ENCODE data around the gene SLC39A10. TPM values are rescaled to one million over a fixed set of nuclear protein-coding genes. Genes with fewer than 3 reads are reported as not detected.

The SLC39A10 gene
- total and polyA plus RNA-seq, 10 of the 15 experiments (the other 5 are each of a cell fraction or from before 2014, with no cell fraction given), result 2.0 to 23.6 (median 7.9) TPM

DNA sequence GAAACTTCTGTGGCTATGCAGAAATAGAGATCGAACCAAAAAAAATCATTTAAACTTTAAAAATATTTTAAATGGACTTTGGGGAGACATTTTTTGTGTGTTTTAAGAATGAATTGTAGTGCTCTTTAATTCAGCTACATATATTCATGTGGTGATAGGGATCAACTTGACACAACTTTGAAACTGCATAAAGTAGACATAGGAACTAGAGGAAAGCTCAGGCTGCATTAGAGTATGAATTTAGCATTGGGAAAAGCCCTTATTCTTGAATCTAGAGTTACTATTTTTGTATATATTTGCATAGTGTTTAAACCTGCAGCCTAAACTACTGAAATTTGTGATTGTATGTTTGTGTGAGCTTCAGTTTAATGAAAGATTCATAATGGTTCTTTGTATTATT is 78.3 kb downstream of the SLC39A10 start:
- Histone ChIP-seq H3K79me2 (ENCODE audit: control insufficient read depth, insufficient read depth, low read length) (no peaks in the 10 kb centered on the region), H3K9ac (ENCODE audit: control insufficient read depth, insufficient read depth, low read length) (no peak overlapping the region), H3K27me3 (replicated peaks in 1 of 2; ENCODE audit: control insufficient read depth in 2 of 2, insufficient read depth in 2 of 2, low read length in 1 of 2) (no peaks in the 10 kb centered on the region), H3K4me3 (no peak overlapping the region), H3K9me3 (replicated peaks; ENCODE audit: control insufficient read depth, insufficient read depth, low read length) (no peaks in the 10 kb centered on the region), H3K4me1 (ENCODE audit: control insufficient read depth, insufficient read depth, low read length) (no peaks in the 10 kb centered on the region), H2AFZ (ENCODE audit: control insufficient read depth, low read depth, low read length) (no peak overlapping the region), H3K36me3 (ENCODE audit: control insufficient read depth in 2 of 2, insufficient read depth in 2 of 2, low read length in 1 of 2) (no peaks in the 10 kb centered on the region), H3K27ac (ENCODE audit: control insufficient read depth, insufficient read depth) (no peak overlapping the region), H4K20me1 (ENCODE audit: control insufficient read depth, insufficient read depth) (no peaks in the 10 kb centered on the region), H3K4me2 (ENCODE audit: control insufficient read depth, insufficient read depth) (no peak overlapping the region)
- no peak for TF ChIP-seq NFIC (IDR thresholded peaks at IDR 0.05; ENCODE audit: low read depth, low read length)
- TF ChIP-seq HCFC1 (IDR thresholded peaks at IDR 0.05; ENCODE audit: low read length), result no peak
- no peak for TF ChIP-seq SIN3A (IDR thresholded peaks at IDR 0.05; ENCODE audit: low read depth, low read length)
- no peak for TF ChIP-seq KDM1A (IDR thresholded peaks at IDR 0.05; ENCODE audit: borderline replicate concordance)
- TF ChIP-seq ZSCAN29 (IDR thresholded peaks at IDR 0.05), result no peak
- TF ChIP-seq IKZF1 (conservative IDR thresholded peaks at IDR 0.05), result no peak
- TF ChIP-seq SMC3 (IDR thresholded peaks at IDR 0.05; ENCODE audit: borderline replicate concordance, low read length), result no peak
- TF ChIP-seq FOXM1 (IDR thresholded peaks at IDR 0.05; ENCODE audit: low read depth, low read length), result no peak
- TF ChIP-seq, protein P1, sequence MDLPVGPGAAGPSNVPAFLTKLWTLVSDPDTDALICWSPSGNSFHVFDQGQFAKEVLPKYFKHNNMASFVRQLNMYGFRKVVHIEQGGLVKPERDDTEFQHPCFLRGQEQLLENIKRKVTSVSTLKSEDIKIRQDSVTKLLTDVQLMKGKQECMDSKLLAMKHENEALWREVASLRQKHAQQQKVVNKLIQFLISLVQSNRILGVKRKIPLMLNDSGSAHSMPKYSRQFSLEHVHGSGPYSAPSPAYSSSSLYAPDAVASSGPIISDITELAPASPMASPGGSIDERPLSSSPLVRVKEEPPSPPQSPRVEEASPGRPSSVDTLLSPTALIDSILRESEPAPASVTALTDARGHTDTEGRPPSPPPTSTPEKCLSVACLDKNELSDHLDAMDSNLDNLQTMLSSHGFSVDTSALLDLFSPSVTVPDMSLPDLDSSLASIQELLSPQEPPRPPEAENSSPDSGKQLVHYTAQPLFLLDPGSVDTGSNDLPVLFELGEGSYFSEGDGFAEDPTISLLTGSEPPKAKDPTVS (IDR thresholded peaks at IDR 0.05; ENCODE audit: low read depth, low read length), result no peak
- TF ChIP-seq PAX8 (IDR thresholded peaks at IDR 0.05), result no peak
- no peak for TF ChIP-seq LARP7 (IDR thresholded peaks at IDR 0.05)
- TF ChIP-seq ETV6 (conservative IDR thresholded peaks at IDR 0.05 in 1 of 2, IDR thresholded peaks at IDR 0.05 in 1 of 2; ENCODE audit: borderline replicate concordance in 1 of 2, low read depth in 1 of 2), result no peak
- TF ChIP-seq ATF7 (IDR thresholded peaks at IDR 0.05; ENCODE audit: low read depth), result no peak
- TF ChIP-seq DPF2 (IDR thresholded peaks at IDR 0.05), result no peak
- no peak for TF ChIP-seq ASH2L (IDR thresholded peaks at IDR 0.05; ENCODE audit: borderline replicate concordance, low read depth)
- SMC1A ChIA-PET (ENCODE audit: uncharacterized antibody, unreplicated experiment), result no interaction called here
- BruUV-seq (replicated peaks), result no TSS peak
- in situ Hi-C loops (cut with MboI), result no loop called here
- DNase-seq (ENCODE audit: low read depth, low spot score) (no peak), ATAC-seq (no peak), FAIRE-seq (no peak)
- WGBS (ENCODE audit: insufficient coverage, insufficient replicate concordance, low lambda C conversion rate, missing lambda C conversion rate), result 100% methylated on average over 1 of the region's 1 CpG
- CTCF ChIA-PET, result interaction anchor here (1.6 kb wide), 1 partner anchor 332 kb away, joined by 4 read pairs; no protein-coding TSS in a partner anchor
- POLR2A ChIA-PET, result no interaction called here
- intact Hi-C loops (cut with micrococcal nuclease; ENCODE audit: unreplicated experiment), result no loop called here
- RAD21 ChIA-PET (ENCODE audit: unreplicated experiment), result no interaction called here

Measured in GM12878 (cell line).